Activated T-helper 1 cell treated with anti-CD3 and anti-CD28 coated beads, Interleukin-12 subunit alpha, Interleukin-12 subunit beta, Interleukin-2, Interleukin-4 antibody, amounts not matched to agents 30 ng/mL and 10 ng/mL and 1 ng/mL, durations not matched to agents 14 hours and 24 hours and 36 hours (primary cell): ENCODE data around the gene TXLNG. TPM values are rescaled to one million over a fixed set of nuclear protein-coding genes. Genes with fewer than 3 reads are reported as not detected.
A peak's percentile ranks its signal among the peaks of the same experiment; 100 is the strongest.
"Not testable (repeated sequence)": the region's sequence is repeated elsewhere in the genome, so short reads cannot be mapped to it uniquely, and the experiment has no call there.

ENCODE experiments used
- DNase-seq: peaks from one replicate; pipeline ENCODE4 v3.0.0; 2021; ENCODE audit warnings: low spot score
- H3K27ac Mint-ChIP-seq: one replicate; pipeline ENCODE4 v1.8.0; 2021; ENCODE audit warnings: mild to moderate bottlenecking, mixed read lengths
- H3K27me3 Mint-ChIP-seq: one replicate; pipeline ENCODE4 v1.8.0; 2022; ENCODE audit warnings: mild to moderate bottlenecking, moderate library complexity, mixed read lengths; ENCODE audit not compliant: insufficient read depth
- H3K36me3 Mint-ChIP-seq: one replicate; pipeline ENCODE4 v1.8.0; 2021; ENCODE audit warnings: low read depth, mixed read lengths
- H3K4me1 Mint-ChIP-seq: one replicate; pipeline ENCODE4 v1.8.0; 2021; ENCODE audit warnings: low read depth, mixed read lengths
- H3K4me3 Mint-ChIP-seq: one replicate; pipeline ENCODE4 v1.8.0; 2021; ENCODE audit warnings: mild to moderate bottlenecking, moderate library complexity, mixed read lengths
- H3K9me3 Mint-ChIP-seq: one replicate; pipeline ENCODE4 v1.8.0; 2021; ENCODE audit warnings: mixed read lengths
- intact Hi-C: fragments of 100-400 bp; cut with micrococcal nuclease; formaldehyde crosslinking; loops from one replicate; pipeline ENCODE4 v1.15.1; 2024
- total RNA-seq: library from RNA; stranded (reverse); gene quantifications from 2 replicates; pipeline ENCODE4 v1.2.3, GENCODE V29; 2022

The TXLNG gene
- total RNA-seq, 1 donor from 2014 or later = 23.8 TPM

DNA sequence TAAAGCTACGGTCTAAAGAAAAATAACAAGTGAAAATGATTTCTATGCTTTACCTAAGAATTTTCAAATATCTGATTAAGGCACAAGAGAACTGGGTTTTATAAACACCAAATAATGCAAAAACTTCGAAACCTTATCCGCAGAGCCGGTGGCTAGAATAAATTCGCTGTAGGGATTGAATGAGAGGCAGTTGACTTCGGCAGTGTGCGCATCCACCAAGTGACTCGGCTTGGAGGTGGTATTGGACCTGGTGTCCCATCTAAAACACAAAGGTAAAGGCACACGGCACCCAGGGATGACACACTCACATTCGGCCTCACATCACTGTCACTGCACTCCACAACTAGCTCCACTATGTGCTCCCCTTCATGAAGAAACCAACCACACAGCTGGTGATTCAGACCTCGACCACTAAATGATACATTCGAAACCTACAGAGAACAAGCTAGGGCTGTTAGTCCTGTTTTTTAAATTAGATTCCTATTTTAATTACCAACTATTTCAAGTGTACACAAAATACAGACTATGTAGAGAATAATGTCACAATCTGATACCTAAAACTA lies 66.4 kb downstream of the TXLNG start:
- H3K27me3 Mint-ChIP-seq = no peaks in the 10 kb centered on the region
- no peaks in the 10 kb centered on the region for H3K9me3 Mint-ChIP-seq
- peaks cover 35% of the 10 kb centered on the region for H3K36me3 Mint-ChIP-seq
- H3K4me1 Mint-ChIP-seq = peaks cover 14% of the 10 kb centered on the region
- H3K4me3 Mint-ChIP-seq = no peak overlapping the region
- no peak overlapping the region for H3K27ac Mint-ChIP-seq
- DNase-seq = no peak
- intact Hi-C loops = no loop called here

GRCh38 chrX:16853537-16853936 lies 67.3 kb downstream of the TXLNG start:
- no peaks in the 10 kb centered on the region for H3K27me3 Mint-ChIP-seq
- intact Hi-C loops = no loop called here
- DNase-seq = no peak
- H3K27ac Mint-ChIP-seq = no peak overlapping the region
- no peak overlapping the region for H3K4me3 Mint-ChIP-seq
- H3K4me1 Mint-ChIP-seq = peaks cover 22% of the 10 kb centered on the region
- peaks cover 36% of the 10 kb centered on the region for H3K36me3 Mint-ChIP-seq
- no peaks in the 10 kb centered on the region for H3K9me3 Mint-ChIP-seq

DNA sequence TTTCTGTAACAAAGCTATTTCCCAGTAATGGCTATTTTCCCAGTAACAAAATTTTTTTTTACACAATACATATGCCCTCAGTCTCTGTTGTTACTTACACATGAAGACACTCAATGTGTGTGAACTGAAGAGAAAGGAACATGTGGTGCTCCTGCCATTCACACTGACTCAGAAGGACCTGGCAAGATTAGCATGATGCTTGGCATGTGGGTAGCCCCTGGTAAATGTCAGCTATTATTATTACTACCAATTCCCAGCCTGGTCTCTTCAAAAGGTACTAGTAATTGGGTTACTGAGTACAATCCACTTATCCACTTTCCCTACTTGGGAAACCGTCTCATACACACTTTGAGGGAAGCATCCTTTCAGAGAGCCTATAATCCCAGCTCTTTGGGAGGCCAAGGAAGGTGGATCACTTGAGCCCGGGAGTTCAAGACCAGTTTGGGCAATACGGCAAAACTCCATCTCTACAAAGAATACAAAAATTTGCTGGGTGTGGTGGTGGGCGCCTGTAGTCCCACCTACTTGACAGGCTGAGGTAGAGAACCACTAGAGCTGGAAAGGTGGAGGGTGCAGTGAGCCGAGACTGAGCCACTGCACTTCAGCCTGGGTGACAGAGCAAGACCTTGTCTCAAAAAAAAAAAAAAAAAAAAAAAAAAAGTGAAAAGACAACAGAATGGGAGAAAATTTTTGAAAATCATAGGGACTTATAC lies 69.3 kb downstream of the TXLNG start:
- H3K27me3 Mint-ChIP-seq = no peaks in the 10 kb centered on the region
- intact Hi-C loops = loop anchor here (1.0 kb wide), 1 partner anchor 15 kb away; the partner anchor contains the start of gene RBBP7
- DNase-seq = no peak
- peak overlapping the region; percentile 79 for H3K27ac Mint-ChIP-seq
- H3K36me3 Mint-ChIP-seq = peaks cover 43% of the 10 kb centered on the region
- no peaks in the 10 kb centered on the region for H3K9me3 Mint-ChIP-seq
- peaks cover 32% of the 10 kb centered on the region for H3K4me1 Mint-ChIP-seq
- H3K4me3 Mint-ChIP-seq = no peak overlapping the region

GRCh38 chrX:16856076-16856404 lies 69.8 kb downstream of the TXLNG start:
- H3K27me3 Mint-ChIP-seq, DNase-seq, H3K4me3 Mint-ChIP-seq, H3K9me3 Mint-ChIP-seq: not testable (repeated sequence)
- Mint-ChIP-seq H3K27ac (peak overlapping the region; percentile 79), H3K36me3 (peaks cover 43% of the 10 kb centered on the region), H3K4me1 (peaks cover 32% of the 10 kb centered on the region)
- intact Hi-C loops = loop anchor here (1.0 kb wide), 1 partner anchor 14 kb away; the partner anchor contains the start of gene RBBP7

DNA sequence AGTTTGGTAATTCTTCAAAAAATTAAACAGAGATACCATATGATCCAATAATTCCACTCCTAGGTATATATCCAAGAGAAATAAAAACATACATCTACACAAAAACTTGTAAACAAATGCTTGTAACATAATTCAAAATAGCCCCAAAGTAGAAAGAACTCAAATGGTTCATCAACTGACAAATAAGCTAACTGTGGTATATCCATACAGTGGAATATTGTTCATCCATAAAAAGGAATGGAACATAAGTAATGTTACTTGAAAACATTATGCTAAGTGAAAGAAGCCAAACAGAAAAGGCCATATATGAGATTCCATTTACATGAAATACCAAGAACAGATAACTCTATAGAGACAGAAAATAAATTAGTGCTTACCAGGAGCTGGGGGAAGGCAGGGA lies 70.5 kb downstream of the TXLNG start:
- intact Hi-C loops = loop anchor here (1.0 kb wide), 1 partner anchor 14 kb away; the partner anchor contains the start of gene RBBP7
- no peak for DNase-seq
- peak overlapping the region; percentile 44 for H3K27ac Mint-ChIP-seq
- peaks cover 32% of the 10 kb centered on the region for H3K4me1 Mint-ChIP-seq
- no peak overlapping the region for H3K4me3 Mint-ChIP-seq
- H3K36me3 Mint-ChIP-seq = peaks cover 43% of the 10 kb centered on the region
- H3K9me3 Mint-ChIP-seq = no peaks in the 10 kb centered on the region
- H3K27me3 Mint-ChIP-seq = no peaks in the 10 kb centered on the region

- H3K27ac Mint-ChIP-seq = no peak overlapping the region
- peaks cover 23% of the 10 kb centered on the region for H3K4me1 Mint-ChIP-seq
- DNase-seq = no peak
- no peak overlapping the region for H3K4me3 Mint-ChIP-seq
- peaks cover 14% of the 10 kb centered on the region for H3K36me3 Mint-ChIP-seq
- H3K9me3 Mint-ChIP-seq = no peaks in the 10 kb centered on the region
- intact Hi-C loops = no loop called here
- H3K27me3 Mint-ChIP-seq = no peaks in the 10 kb centered on the region
Observed at GRCh38 chrX:16862829-16863228, 76.6 kb downstream of the TXLNG start.

DNA sequence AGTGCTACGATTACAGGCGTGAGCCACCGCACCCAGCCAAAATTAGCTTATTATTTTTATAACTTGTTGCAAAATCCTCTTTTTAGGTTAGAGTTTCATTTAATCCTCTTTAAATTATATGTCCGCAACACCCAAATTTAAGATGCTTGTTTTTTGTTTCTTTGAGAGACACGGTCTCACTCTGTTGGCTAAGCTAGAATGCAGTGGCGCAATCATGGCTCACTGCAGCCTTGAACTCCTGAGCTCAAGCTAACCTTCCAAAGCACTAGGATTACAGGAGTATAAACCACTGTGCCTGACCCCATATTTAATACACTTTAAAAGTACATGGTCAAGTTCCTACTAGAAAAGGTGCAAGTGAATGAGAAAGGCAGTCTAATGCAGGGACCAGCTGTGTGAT lies 81.7 kb downstream of the TXLNG start:
- no peaks in the 10 kb centered on the region for H3K27me3 Mint-ChIP-seq
- H3K27ac Mint-ChIP-seq = no peak overlapping the region
- intact Hi-C loops = no loop called here
- DNase-seq = no peak
- H3K9me3 Mint-ChIP-seq = no peaks in the 10 kb centered on the region
- peaks cover 14% of the 10 kb centered on the region for H3K36me3 Mint-ChIP-seq
- H3K4me1 Mint-ChIP-seq = peaks cover 26% of the 10 kb centered on the region
- peak overlapping the region; percentile 97 for H3K4me3 Mint-ChIP-seq

DNA sequence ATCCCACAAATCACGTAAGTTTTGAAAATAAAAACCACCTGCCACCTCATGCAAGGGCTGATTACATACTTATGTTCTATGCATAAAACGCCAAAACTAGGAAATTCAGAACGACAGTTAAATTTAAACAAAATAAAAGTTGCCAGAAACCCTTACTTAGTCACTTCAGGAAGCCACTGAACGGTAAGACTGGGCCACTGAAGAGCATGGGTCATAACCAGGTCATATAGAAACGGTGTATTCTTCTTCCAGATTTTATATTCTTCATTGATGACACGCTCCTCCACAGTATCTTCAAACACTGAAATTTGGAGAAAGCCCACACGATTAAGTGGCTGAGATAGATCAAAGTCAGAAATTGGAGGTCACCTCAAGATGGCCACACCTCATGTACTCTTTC lies 82.7 kb downstream of the TXLNG start:
- Mint-ChIP-seq H3K4me1 (peaks cover 20% of the 10 kb centered on the region), H3K36me3 (peaks cover 9% of the 10 kb centered on the region)

DNA sequence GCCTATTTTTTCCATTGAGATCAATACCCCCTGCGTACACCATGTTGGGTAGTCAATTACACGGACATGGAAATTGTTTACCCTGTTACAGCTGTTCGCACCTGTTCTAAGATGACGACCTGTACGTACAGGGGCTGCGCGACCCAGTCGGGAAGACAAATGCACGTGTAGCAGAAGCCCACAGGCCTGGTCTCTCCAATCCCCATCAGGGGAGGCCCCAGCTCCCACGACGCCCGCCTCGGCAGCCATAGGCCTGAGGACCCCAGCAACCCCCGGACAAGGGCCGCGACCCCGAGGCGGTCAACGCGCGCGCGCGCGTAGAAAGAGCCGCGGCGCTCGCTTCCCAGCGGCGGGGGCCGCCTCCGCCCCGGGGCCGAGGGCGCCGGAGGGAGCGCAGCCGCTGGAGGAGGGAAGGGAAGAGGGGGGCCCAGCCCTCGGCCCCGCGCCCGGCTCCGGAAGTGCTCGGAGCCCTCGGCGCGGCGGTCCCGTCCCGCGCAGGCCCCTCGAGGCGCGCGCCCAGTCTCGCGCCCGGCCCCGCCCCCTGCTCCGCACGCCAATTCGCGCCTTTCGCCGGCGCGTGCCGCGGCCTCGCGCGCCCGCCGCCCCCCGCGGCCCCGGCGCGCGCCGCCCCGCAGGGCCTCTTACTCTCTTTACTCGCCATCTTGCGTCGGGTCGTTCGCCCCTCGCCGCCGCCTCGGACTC lies 83.3 kb downstream of the TXLNG start:
- H3K36me3 Mint-ChIP-seq = peaks cover 9% of the 10 kb centered on the region
- peak overlapping the region; percentile 96 for H3K27ac Mint-ChIP-seq
- peaks cover 3% of the 10 kb centered on the region for H3K27me3 Mint-ChIP-seq
- intact Hi-C loops = loop anchor here (1.0 to 5.0 kb wide), 9 partner anchors 13 to 1194 kb away; partner anchors contain the start of genes AP1S2, REPS2, SCML1 and SYAP1
- H3K9me3 Mint-ChIP-seq = no peaks in the 10 kb centered on the region
- peak overlapping the region; percentile 97 for H3K4me3 Mint-ChIP-seq
- H3K4me1 Mint-ChIP-seq = peaks cover 20% of the 10 kb centered on the region
- DNase-seq = peak; percentile 39

More for the DNA sequence above, 82.7 kb downstream of the TXLNG start:
- Mint-ChIP-seq H3K27ac (peak overlapping the region; percentile 96), H3K9me3 (no peaks in the 10 kb centered on the region), H3K4me3 (peak overlapping the region; percentile 97), H3K27me3 (peaks cover 3% of the 10 kb centered on the region)
- DNase-seq = no peak
- intact Hi-C loops = no loop called here

GRCh38 chrX:16870095-16870861 lies 84.0 kb downstream of the TXLNG start, which contains the start of gene RBBP7:
Gene RBBP7, minus strand, starts transcription at chrX:16870362. Its CDS starts 309 bp downstream, at chrX:16870053.
- intact Hi-C loops = loop anchor here (1.0 to 5.0 kb wide), 9 partner anchors 12 to 1195 kb away; partner anchors contain the start of genes AP1S2, REPS2, SCML1 and SYAP1
- peak within 1 kb of the TSS; percentile 97 for H3K4me3 Mint-ChIP-seq
- H3K27ac Mint-ChIP-seq = peak within 1 kb of the TSS; percentile 96
- H3K27me3 Mint-ChIP-seq = peaks cover 8% of the 10 kb centered on the region
- H3K36me3 Mint-ChIP-seq = peaks cover 9% of the 10 kb centered on the region
- DNase-seq = peak; percentile 88
- H3K9me3 Mint-ChIP-seq = no peaks in the 10 kb centered on the region
- peaks cover 20% of the 10 kb centered on the region for H3K4me1 Mint-ChIP-seq

DNA sequence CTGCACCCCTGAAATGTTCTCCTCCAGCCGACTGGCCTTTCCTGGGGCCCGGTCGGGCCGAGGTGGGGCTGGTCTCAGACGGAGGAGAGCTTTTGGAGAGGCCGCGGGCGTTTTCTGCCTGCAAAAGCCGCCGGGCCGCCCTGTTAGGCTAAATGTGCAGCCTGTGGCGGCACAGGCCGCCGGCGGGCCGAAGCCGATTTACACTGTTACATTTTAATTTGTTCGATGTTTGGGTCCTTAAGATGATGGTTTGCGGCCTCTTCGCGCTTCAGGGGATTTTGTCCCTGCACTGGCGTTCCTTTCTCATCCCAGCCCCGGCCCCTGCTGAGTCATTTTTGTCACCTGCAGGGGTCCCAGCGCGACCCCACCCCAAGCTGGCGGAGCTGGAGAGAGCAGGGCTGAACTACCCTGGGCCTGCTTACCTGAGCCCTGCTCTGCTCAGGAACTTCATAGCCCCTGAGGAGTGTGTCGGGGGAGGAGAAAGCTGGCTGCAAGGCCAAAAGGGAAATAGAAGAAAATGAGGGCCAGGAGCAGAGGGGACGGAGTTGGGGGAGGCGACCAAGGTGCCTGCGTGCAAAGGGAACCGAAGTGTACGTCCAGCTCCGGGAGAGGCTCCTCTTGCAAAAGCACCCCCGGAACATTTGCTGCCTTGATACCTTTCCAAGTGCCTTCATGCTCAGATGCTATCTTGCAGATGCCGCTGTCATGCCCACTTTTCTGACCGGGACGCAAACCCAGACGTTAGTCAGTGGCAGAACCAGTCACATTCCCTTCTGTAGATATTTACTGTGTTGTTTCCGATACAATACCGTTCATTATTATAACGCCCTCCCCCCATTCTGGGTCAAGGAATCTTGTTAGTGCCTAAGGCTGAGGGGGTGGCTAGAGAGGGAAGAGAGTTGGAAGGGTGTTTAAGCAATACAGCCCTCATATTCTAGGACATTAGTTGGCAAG lies 84.9 kb downstream of the TXLNG start:
- peak; percentile 7 for DNase-seq
- H3K27ac Mint-ChIP-seq = peak overlapping the region; percentile 71
- intact Hi-C loops = loop anchor here (1.0 to 5.0 kb wide), 9 partner anchors 11 to 1196 kb away; partner anchors contain the start of genes AP1S2, REPS2, SCML1 and SYAP1

More for the DNA sequence above, 84.9 kb downstream of the TXLNG start:
- Mint-ChIP-seq H3K27me3 (peaks cover 10% of the 10 kb centered on the region), H3K9me3 (no peaks in the 10 kb centered on the region), H3K4me1 (peaks cover 20% of the 10 kb centered on the region), H3K4me3 (peak overlapping the region; percentile 79), H3K36me3 (peaks cover 9% of the 10 kb centered on the region)
